A673 (cell line): ENCODE results near the gene PARVA.

Experiments used
- CTCF ChIP-seq: fragments of 300-800, 200-600 bp; sonication (generic); conservative IDR thresholded peaks from 2 replicates; pipeline ENCODE4 v1.5.1; 2017; ENCODE audit warnings: low read depth, mild to moderate bottlenecking, antibody characterized with exemption, low read length, moderate library complexity, mixed read lengths
- EZH2 ChIP-seq: fragments of 200-600 bp; sonication (generic); IDR thresholded peaks from 2 replicates; pipeline ENCODE4 v1.6.1; 2017; ENCODE audit warnings: borderline replicate concordance, low read depth, mild to moderate bottlenecking, mixed read lengths, antibody characterized with exemption, low read length; ENCODE audit not compliant: poor library complexity, severe bottlenecking

DNA sequence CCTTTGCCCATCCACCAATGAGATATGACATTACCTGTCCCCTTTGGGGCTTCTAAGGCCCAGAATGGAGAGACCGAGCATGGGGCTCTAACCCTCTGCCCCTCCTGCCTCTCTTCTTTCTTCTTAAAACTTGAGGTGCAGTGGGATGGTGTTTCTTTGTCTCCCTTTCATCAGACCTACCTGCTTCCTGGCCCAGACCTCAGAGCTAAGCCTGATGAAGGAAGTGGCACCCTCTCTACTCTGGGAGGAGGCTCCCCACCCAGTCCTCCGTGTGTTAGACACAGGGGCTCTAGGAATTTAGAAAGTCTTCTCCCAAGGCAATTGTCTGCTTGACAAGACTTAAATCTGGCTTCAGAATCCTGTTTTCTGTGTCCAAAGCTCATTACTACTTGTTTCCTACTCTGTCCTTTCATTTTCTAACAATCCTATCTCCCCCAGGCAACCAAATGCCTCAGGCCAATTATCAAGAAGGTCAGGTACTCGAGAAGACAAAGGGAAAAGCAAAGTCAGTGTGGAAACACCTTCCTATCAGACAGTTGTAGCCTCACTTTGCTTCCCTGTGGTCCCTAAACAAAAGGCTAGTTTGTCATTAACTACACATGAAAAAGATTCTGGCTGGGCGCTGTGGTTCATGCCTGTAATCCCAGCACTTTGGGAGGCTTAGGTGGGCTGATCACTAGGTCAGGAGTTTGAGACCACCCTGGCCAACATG, 20.3 kb upstream of the PARVA start:
- TF ChIP-seq CTCF (no peak), EZH2 (no peak)
